H9 (cell line): ENCODE results near the gene CCDC178. TPM values are rescaled to one million over a fixed set of nuclear protein-coding genes. Genes with fewer than 3 reads are reported as not detected.

Source experiments
- DNase-seq: peaks from one replicate; pipeline ENCODE4 v3.0.0-alpha.2; 2017
- H2AFZ ChIP-seq: one replicate; pipeline ENCODE4 v1.6.1; 2013; ENCODE audit warnings: mild to moderate bottlenecking, low read length, control low read depth, moderate library complexity
- H2AK5ac ChIP-seq: 2 replicates; pipeline ENCODE4 v1.6.1; 2013; ENCODE audit warnings: low read length, control low read depth, mixed read lengths; ENCODE audit not compliant: insufficient read length
- H2BK120ac ChIP-seq: one replicate; pipeline ENCODE4 v1.6.1; 2013; ENCODE audit warnings: low read depth, mild to moderate bottlenecking, low read length, control low read depth, inconsistent platforms; ENCODE audit not compliant: poor library complexity, severe bottlenecking
- H2BK12ac ChIP-seq: 2 replicates; pipeline ENCODE4 v1.6.1; 2013; ENCODE audit warnings: low read length, control low read depth, mixed read lengths, low read depth; ENCODE audit not compliant: insufficient read length
- H2BK15ac ChIP-seq: 2 replicates; pipeline ENCODE4 v1.6.1; 2013; ENCODE audit warnings: low read depth, low read length, control low read depth
- H2BK20ac ChIP-seq: one replicate; pipeline ENCODE4 v1.6.1; 2013; ENCODE audit warnings: low read depth, mild to moderate bottlenecking, low read length, control low read depth, inconsistent platforms; ENCODE audit not compliant: poor library complexity, severe bottlenecking
- H2BK5ac ChIP-seq: 2 replicates; pipeline ENCODE4 v1.6.1; 2013; ENCODE audit warnings: low read length, control low read depth, mixed read lengths; ENCODE audit not compliant: insufficient read length
- H3K14ac ChIP-seq: 2 replicates; pipeline ENCODE4 v1.6.1; 2013; ENCODE audit warnings: low read length, control low read depth; ENCODE audit not compliant: insufficient read depth
- H3K18ac ChIP-seq: 2 replicates; pipeline ENCODE4 v1.6.1; 2013; ENCODE audit warnings: low read depth, mild to moderate bottlenecking, mixed read lengths, low read length, control low read depth; ENCODE audit not compliant: insufficient read length
- H3K23ac ChIP-seq: 2 replicates; pipeline ENCODE4 v1.6.1; 2013; ENCODE audit warnings: low read length, control low read depth, mixed read lengths, low read depth; ENCODE audit not compliant: insufficient read length
- H3K23me2 ChIP-seq: 2 replicates; pipeline ENCODE4 v1.6.1; 2013; ENCODE audit warnings: low read depth, mild to moderate bottlenecking, mixed read lengths, low read length, control low read depth; ENCODE audit not compliant: insufficient read length, poor library complexity, severe bottlenecking
- H3K27ac ChIP-seq: 2 replicates; pipeline ENCODE4 v1.5.1; 2013; ENCODE audit warnings: low read length, control low read depth, mixed read lengths, low read depth; ENCODE audit not compliant: insufficient read length
- H3K27me3 ChIP-seq: 2 replicates; pipeline ENCODE4 v1.6.1; 2013; ENCODE audit warnings: low read length, control low read depth, inconsistent platforms; ENCODE audit not compliant: insufficient read depth
- H3K4ac ChIP-seq: 2 replicates; pipeline ENCODE4 v1.6.1; 2013; ENCODE audit warnings: low read depth, mild to moderate bottlenecking, control low read depth, inconsistent platforms, low read length, moderate library complexity
- H3K4me1 ChIP-seq: 2 replicates; pipeline ENCODE4 v1.6.1; 2013; ENCODE audit warnings: low read length, control low read depth, inconsistent platforms; ENCODE audit not compliant: insufficient read depth
- H3K4me2 ChIP-seq: 2 replicates; pipeline ENCODE4 v1.6.1; 2013; ENCODE audit warnings: low read length, control low read depth, mixed read lengths; ENCODE audit not compliant: insufficient read length, insufficient read depth
- H3K56ac ChIP-seq: 2 replicates; pipeline ENCODE4 v1.6.1; 2013; ENCODE audit warnings: low read depth, mild to moderate bottlenecking, mixed read lengths, low read length, control low read depth; ENCODE audit not compliant: insufficient read length
- H3K79me1 ChIP-seq: 2 replicates; pipeline ENCODE4 v1.6.1; 2013; ENCODE audit warnings: low read depth, mild to moderate bottlenecking, moderate library complexity, low read length, control low read depth, inconsistent platforms; ENCODE audit not compliant: insufficient read depth, poor library complexity, severe bottlenecking
- H3K79me2 ChIP-seq: 2 replicates; pipeline ENCODE4 v1.6.1; 2013; ENCODE audit warnings: low read length, control low read depth, inconsistent platforms; ENCODE audit not compliant: insufficient read depth
- H3K9ac ChIP-seq: 2 replicates; pipeline ENCODE4 v1.6.1; 2013; ENCODE audit warnings: low read length, control low read depth, mixed read lengths; ENCODE audit not compliant: insufficient read length; ENCODE audit errors: extremely low read depth
- H3K9me3 ChIP-seq: one replicate; pipeline ENCODE4 v1.6.1; 2013; ENCODE audit warnings: low read depth, low read length, inconsistent platforms; ENCODE audit not compliant: control insufficient read depth
- H3T11ph ChIP-seq: one replicate; pipeline ENCODE4 v1.6.1; 2013; ENCODE audit warnings: mild to moderate bottlenecking, low read length, control low read depth, inconsistent platforms
- H4K20me1 ChIP-seq: one replicate; pipeline ENCODE4 v1.6.1; 2013; ENCODE audit not compliant: control insufficient read depth, insufficient read length, insufficient read depth
- H4K5ac ChIP-seq: 2 replicates; pipeline ENCODE4 v1.6.1; 2013; ENCODE audit warnings: low read depth, mild to moderate bottlenecking, mixed read lengths, low read length, control low read depth; ENCODE audit not compliant: insufficient read length
- H4K8ac ChIP-seq: replicated peaks from 2 replicates; pipeline ENCODE4 v1.6.1; 2013; ENCODE audit warnings: low read length, control low read depth, mixed read lengths, low read depth; ENCODE audit not compliant: insufficient read length
- H4K91ac ChIP-seq: 2 replicates; pipeline ENCODE4 v1.6.1; 2013; ENCODE audit warnings: low read depth, mild to moderate bottlenecking, moderate library complexity, mixed read lengths, low read length, control low read depth; ENCODE audit not compliant: insufficient read length
- H3K27ac Mint-ChIP-seq, 3 experiments: 2 replicates in 2 of 3; 3 replicates in 1 of 3; pipeline ENCODE4 v1.8.0; 2020 to 2021; ENCODE audit warnings: mixed read lengths in 3 of 3, mild to moderate bottlenecking in 1 of 3, moderate library complexity in 1 of 3
- H3K27me3 Mint-ChIP-seq: 2 replicates; pipeline ENCODE4 v1.8.0; 2021; ENCODE audit warnings: low read depth, mild to moderate bottlenecking, moderate library complexity, mixed read lengths
- H3K36me3 Mint-ChIP-seq, 3 experiments: 2 replicates in 2 of 3; 3 replicates in 1 of 3; pipeline ENCODE4 v1.8.0; 2020 to 2021; ENCODE audit warnings: low read depth in 3 of 3, mixed read lengths in 3 of 3; ENCODE audit not compliant: insufficient read depth in 1 of 3
- H3K4me1 Mint-ChIP-seq, 2 experiments: 2 replicates each; pipeline ENCODE4 v1.8.0; 2020; ENCODE audit warnings: mixed read lengths in 2 of 2
- H3K4me3 Mint-ChIP-seq, 2 experiments: 2 replicates in 1 of 2; 3 replicates in 1 of 2; pipeline ENCODE4 v1.8.0; 2020 to 2021; ENCODE audit warnings: mild to moderate bottlenecking in 2 of 2, mixed read lengths in 2 of 2, moderate library complexity in 1 of 2
- H3K9me3 Mint-ChIP-seq, 2 experiments: 2 replicates in 1 of 2; 3 replicates in 1 of 2; pipeline ENCODE4 v1.8.0; 2020; ENCODE audit warnings: mild to moderate bottlenecking in 2 of 2, mixed read lengths in 2 of 2, moderate library complexity in 1 of 2
- CTCF ChIP-seq: fragments of 200-600 bp; sonication (generic); conservative IDR thresholded peaks from 3 replicates; pipeline ENCODE4 v1.8.0; 2021; ENCODE audit warnings: antibody characterized with exemption, mild to moderate bottlenecking
- WGBS: extraction: QIAGEN DNeasy Blood & Tissue Kit; methylation state at CpG from one replicate; pipeline ENCODE4 v1.1.7; 2013; ENCODE audit warnings: missing lambda C conversion rate, low lambda C conversion rate, mixed read lengths; ENCODE audit not compliant: insufficient read length; ENCODE audit errors: extremely low coverage; 5-methylcytosine and 5-hydroxymethylcytosine counted together
- total RNA-seq: library from RNA; stranded (reverse); gene quantifications from 2 replicates; pipeline ENCODE4 v1.2.1, GENCODE V29; 2021

CCDC178 gene
- total RNA-seq, 1 experiment from 2014 or later = not detected

GRCh38 chr18:32961538-32961937 lies 479.0 kb downstream of the CCDC178 start:
- H3K79me1 ChIP-seq = no peaks in the 10 kb centered on the region
- H4K5ac ChIP-seq = no peak overlapping the region
- no peaks in the 10 kb centered on the region for H3K9me3 ChIP-seq
- no peak overlapping the region for H3K27ac ChIP-seq
- H2BK12ac ChIP-seq = no peak overlapping the region
- WGBS = no CpG with 5 or more reads among the region's 5 CpGs
- Mint-ChIP-seq H3K9me3 (no peaks in the 10 kb centered on the region), H3K4me3 (no peak overlapping the region), H3K27me3 (no peaks in the 10 kb centered on the region), H3K4me1 (no peaks in the 10 kb centered on the region), H3K27ac (no peak overlapping the region), H3K36me3 (no peaks in the 10 kb centered on the region)
- no peak overlapping the region for H4K91ac ChIP-seq
- no peak overlapping the region for H2BK5ac ChIP-seq
- H3K4me2 ChIP-seq = no peak overlapping the region
- no peak overlapping the region for H2BK120ac ChIP-seq
- no peak overlapping the region for H4K8ac ChIP-seq
- no peak overlapping the region for H2BK15ac ChIP-seq
- H4K20me1 ChIP-seq = no peaks in the 10 kb centered on the region
- H3K9ac ChIP-seq = no peak overlapping the region
- no peak overlapping the region for H2AK5ac ChIP-seq
- H3K23ac ChIP-seq = no peak overlapping the region
- no peak overlapping the region for H3K4ac ChIP-seq
- no peak overlapping the region for H3T11ph ChIP-seq
- H2AFZ ChIP-seq = no peak overlapping the region
- no peak for DNase-seq
- no peak for TF ChIP-seq CTCF
- no peak overlapping the region for H2BK20ac ChIP-seq
- no peak overlapping the region for H3K56ac ChIP-seq
- H3K14ac ChIP-seq = no peak overlapping the region
- H3K79me2 ChIP-seq = no peaks in the 10 kb centered on the region
- H3K18ac ChIP-seq = no peak overlapping the region
- H3K23me2 ChIP-seq = no peaks in the 10 kb centered on the region
- no peaks in the 10 kb centered on the region for H3K4me1 ChIP-seq
- no peaks in the 10 kb centered on the region for H3K27me3 ChIP-seq
